GM23338 (cell line): ENCODE results near the gene FAM171A1.

Source experiments
- EZH2 ChIP-seq: fragments of 200-600 bp; sonication (generic); IDR thresholded peaks from one replicate; pipeline ENCODE4 v1.8.0; 2017; ENCODE audit warnings: antibody characterized with exemption, mild to moderate bottlenecking, low read depth; ENCODE audit not compliant: unreplicated experiment
- EZH2phosphoT487 ChIP-seq: fragments of 200-600 bp; sonication (generic); IDR thresholded peaks from one replicate; pipeline ENCODE4 v1.8.1; 2018; ENCODE audit warnings: antibody characterized with exemption; ENCODE audit not compliant: unreplicated experiment
- JUNB ChIP-seq: IDR thresholded peaks from one replicate; pipeline ENCODE4 v1.6.1; 2016; ENCODE audit warnings: antibody characterized with exemption; ENCODE audit not compliant: unreplicated experiment
- NANOG ChIP-seq: IDR thresholded peaks from 2 replicates; pipeline ENCODE4 v1.6.1; 2016; ENCODE audit warnings: antibody characterized with exemption, borderline replicate concordance
- POLR2AphosphoS5 ChIP-seq: IDR thresholded peaks from 2 replicates; pipeline ENCODE4 v1.6.1; 2016; ENCODE audit warnings: antibody characterized with exemption, low read depth
- STAT1 ChIP-seq: IDR thresholded peaks from one replicate; pipeline ENCODE4 v1.6.1; 2016; ENCODE audit warnings: antibody characterized with exemption; ENCODE audit not compliant: unreplicated experiment
- ZNF114 ChIP-seq: fragments of 250-450 bp; sonication (Bioruptor Pico); IDR thresholded peaks from 2 replicates; pipeline ENCODE4 v1.5.0; 2020; ENCODE audit warnings: mild to moderate bottlenecking, moderate library complexity
- TF ChIP-seq, protein P1 (sequence below), 2 experiments: fragments of 200-600 bp in 1 of 2; sonication (generic) in 1 of 2; conservative IDR thresholded peaks; 2 replicates each; pipeline versions ENCODE4 v1.5.1 to v1.6.1; 2016 to 2017; ENCODE audit warnings: antibody characterized with exemption in 2 of 2, low read depth in 2 of 2, mild to moderate bottlenecking in 2 of 2, moderate library complexity in 1 of 2
- TF ChIP-seq, protein P2 (sequence below): IDR thresholded peaks from one replicate; pipeline ENCODE4 v1.6.1; 2018; ENCODE audit warnings: antibody characterized with exemption; ENCODE audit not compliant: unreplicated experiment
- TF ChIP-seq, protein P3 (sequence below): fragments of 250-450 bp; sonication (Bioruptor Pico); IDR thresholded peaks from 2 replicates; pipeline ENCODE4 v1.5.0; 2020; ENCODE audit warnings: mild to moderate bottlenecking, moderate library complexity
- TF ChIP-seq, protein P4 (sequence below): IDR thresholded peaks from 2 replicates; pipeline ENCODE4 v1.6.1; 2016; ENCODE audit warnings: antibody characterized with exemption

DNA sequence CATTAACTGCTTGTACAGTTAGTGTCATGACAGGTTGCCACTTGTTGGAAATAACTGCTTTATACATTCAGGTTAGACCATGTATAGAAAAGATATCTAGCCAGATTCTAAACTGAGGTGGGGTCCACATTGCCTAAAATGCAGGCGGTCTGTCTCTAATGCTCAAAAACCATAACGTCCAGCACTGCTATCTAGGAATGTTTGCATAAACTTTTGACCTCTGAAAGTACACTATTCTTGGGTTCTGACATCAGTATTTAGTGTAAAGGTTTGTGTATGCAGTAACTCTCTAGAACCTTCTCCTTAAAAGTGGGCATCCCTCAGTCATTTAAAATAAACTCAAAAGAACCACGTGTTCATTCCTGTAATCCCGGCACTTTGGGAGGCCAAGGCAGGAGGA lies 10.3 kb upstream of the FAM171A1 start:
- TF ChIP-seq, protein P1, sequence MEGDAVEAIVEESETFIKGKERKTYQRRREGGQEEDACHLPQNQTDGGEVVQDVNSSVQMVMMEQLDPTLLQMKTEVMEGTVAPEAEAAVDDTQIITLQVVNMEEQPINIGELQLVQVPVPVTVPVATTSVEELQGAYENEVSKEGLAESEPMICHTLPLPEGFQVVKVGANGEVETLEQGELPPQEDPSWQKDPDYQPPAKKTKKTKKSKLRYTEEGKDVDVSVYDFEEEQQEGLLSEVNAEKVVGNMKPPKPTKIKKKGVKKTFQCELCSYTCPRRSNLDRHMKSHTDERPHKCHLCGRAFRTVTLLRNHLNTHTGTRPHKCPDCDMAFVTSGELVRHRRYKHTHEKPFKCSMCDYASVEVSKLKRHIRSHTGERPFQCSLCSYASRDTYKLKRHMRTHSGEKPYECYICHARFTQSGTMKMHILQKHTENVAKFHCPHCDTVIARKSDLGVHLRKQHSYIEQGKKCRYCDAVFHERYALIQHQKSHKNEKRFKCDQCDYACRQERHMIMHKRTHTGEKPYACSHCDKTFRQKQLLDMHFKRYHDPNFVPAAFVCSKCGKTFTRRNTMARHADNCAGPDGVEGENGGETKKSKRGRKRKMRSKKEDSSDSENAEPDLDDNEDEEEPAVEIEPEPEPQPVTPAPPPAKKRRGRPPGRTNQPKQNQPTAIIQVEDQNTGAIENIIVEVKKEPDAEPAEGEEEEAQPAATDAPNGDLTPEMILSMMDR (conservative IDR thresholded peaks at IDR 0.05; ENCODE audit: low read depth in 2 of 2), result no peak
- TF ChIP-seq EZH2phosphoT487 (no peak), POLR2AphosphoS5 (no peak), EZH2 (no peak), JUNB (no peak), STAT1 (no peak), ZNF114 (no peak), NANOG (no peak)
- TF ChIP-seq, protein P2, sequence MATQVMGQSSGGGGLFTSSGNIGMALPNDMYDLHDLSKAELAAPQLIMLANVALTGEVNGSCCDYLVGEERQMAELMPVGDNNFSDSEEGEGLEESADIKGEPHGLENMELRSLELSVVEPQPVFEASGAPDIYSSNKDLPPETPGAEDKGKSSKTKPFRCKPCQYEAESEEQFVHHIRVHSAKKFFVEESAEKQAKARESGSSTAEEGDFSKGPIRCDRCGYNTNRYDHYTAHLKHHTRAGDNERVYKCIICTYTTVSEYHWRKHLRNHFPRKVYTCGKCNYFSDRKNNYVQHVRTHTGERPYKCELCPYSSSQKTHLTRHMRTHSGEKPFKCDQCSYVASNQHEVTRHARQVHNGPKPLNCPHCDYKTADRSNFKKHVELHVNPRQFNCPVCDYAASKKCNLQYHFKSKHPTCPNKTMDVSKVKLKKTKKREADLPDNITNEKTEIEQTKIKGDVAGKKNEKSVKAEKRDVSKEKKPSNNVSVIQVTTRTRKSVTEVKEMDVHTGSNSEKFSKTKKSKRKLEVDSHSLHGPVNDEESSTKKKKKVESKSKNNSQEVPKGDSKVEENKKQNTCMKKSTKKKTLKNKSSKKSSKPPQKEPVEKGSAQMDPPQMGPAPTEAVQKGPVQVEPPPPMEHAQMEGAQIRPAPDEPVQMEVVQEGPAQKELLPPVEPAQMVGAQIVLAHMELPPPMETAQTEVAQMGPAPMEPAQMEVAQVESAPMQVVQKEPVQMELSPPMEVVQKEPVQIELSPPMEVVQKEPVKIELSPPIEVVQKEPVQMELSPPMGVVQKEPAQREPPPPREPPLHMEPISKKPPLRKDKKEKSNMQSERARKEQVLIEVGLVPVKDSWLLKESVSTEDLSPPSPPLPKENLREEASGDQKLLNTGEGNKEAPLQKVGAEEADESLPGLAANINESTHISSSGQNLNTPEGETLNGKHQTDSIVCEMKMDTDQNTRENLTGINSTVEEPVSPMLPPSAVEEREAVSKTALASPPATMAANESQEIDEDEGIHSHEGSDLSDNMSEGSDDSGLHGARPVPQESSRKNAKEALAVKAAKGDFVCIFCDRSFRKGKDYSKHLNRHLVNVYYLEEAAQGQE, result no peak
- TF ChIP-seq, protein P3, sequence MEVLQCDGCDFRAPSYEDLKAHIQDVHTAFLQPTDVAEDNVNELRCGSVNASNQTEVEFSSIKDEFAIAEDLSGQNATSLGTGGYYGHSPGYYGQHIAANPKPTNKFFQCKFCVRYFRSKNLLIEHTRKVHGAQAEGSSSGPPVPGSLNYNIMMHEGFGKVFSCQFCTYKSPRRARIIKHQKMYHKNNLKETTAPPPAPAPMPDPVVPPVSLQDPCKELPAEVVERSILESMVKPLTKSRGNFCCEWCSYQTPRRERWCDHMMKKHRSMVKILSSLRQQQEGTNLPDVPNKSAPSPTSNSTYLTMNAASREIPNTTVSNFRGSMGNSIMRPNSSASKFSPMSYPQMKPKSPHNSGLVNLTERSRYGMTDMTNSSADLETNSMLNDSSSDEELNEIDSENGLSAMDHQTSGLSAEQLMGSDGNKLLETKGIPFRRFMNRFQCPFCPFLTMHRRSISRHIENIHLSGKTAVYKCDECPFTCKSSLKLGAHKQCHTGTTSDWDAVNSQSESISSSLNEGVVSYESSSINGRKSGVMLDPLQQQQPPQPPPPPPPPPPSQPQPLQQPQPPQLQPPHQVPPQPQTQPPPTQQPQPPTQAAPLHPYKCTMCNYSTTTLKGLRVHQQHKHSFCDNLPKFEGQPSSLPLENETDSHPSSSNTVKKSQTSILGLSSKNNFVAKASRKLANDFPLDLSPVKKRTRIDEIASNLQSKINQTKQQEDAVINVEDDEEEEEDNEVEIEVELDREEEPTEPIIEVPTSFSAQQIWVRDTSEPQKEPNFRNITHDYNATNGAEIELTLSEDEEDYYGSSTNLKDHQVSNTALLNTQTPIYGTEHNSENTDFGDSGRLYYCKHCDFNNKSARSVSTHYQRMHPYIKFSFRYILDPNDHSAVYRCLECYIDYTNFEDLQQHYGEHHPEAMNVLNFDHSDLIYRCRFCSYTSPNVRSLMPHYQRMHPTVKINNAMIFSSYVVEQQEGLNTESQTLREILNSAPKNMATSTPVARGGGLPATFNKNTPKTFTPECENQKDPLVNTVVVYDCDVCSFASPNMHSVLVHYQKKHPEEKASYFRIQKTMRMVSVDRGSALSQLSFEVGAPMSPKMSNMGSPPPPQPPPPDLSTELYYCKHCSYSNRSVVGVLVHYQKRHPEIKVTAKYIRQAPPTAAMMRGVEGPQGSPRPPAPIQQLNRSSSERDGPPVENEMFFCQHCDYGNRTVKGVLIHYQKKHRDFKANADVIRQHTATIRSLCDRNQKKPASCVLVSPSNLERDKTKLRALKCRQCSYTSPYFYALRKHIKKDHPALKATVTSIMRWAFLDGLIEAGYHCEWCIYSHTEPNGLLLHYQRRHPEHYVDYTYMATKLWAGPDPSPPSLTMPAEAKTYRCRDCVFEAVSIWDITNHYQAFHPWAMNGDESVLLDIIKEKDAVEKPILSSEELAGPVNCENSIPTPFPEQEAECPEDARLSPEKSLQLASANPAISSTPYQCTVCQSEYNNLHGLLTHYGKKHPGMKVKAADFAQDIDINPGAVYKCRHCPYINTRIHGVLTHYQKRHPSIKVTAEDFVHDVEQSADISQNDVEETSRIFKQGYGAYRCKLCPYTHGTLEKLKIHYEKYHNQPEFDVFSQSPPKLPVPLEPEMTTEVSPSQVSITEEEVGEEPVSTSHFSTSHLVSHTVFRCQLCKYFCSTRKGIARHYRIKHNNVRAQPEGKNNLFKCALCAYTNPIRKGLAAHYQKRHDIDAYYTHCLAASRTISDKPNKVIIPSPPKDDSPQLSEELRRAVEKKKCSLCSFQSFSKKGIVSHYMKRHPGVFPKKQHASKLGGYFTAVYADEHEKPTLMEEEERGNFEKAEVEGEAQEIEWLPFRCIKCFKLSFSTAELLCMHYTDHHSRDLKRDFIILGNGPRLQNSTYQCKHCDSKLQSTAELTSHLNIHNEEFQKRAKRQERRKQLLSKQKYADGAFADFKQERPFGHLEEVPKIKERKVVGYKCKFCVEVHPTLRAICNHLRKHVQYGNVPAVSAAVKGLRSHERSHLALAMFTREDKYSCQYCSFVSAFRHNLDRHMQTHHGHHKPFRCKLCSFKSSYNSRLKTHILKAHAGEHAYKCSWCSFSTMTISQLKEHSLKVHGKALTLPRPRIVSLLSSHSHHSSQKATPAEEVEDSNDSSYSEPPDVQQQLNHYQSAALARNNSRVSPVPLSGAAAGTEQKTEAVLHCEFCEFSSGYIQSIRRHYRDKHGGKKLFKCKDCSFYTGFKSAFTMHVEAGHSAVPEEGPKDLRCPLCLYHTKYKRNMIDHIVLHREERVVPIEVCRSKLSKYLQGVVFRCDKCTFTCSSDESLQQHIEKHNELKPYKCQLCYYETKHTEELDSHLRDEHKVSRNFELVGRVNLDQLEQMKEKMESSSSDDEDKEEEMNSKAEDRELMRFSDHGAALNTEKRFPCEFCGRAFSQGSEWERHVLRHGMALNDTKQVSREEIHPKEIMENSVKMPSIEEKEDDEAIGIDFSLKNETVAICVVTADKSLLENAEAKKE (CRISPR knock-in tag), result no peak
- TF ChIP-seq, protein P4, sequence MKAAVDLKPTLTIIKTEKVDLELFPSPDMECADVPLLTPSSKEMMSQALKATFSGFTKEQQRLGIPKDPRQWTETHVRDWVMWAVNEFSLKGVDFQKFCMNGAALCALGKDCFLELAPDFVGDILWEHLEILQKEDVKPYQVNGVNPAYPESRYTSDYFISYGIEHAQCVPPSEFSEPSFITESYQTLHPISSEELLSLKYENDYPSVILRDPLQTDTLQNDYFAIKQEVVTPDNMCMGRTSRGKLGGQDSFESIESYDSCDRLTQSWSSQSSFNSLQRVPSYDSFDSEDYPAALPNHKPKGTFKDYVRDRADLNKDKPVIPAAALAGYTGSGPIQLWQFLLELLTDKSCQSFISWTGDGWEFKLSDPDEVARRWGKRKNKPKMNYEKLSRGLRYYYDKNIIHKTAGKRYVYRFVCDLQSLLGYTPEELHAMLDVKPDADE, result no peak
